Thymus (tissue), 11 donors: ENCODE measurements around the gene ABCA13. TPM values are rescaled to one million over a fixed set of nuclear protein-coding genes. Genes with fewer than 3 reads are reported as not detected.

ENCODE experiments used
- DNase-seq, 9 donors: peaks; one replicate each; pipeline ENCODE4 v3.0.0-alpha.2; 2013; ENCODE audit warnings: low spot score in 9 of 9, low read depth in 6 of 9, missing footprints in 1 of 9
- H3K27ac ChIP-seq, 2 donors: one replicate each; pipeline ENCODE4 v1.5.1; 2013; ENCODE audit warnings: control low read depth in 1 of 2, low read depth in 1 of 2, low read length in 1 of 2, mild to moderate bottlenecking in 1 of 2, moderate library complexity in 1 of 2
- H3K27me3 ChIP-seq, 2 donors: one replicate each; pipeline ENCODE4 v1.5.1; 2013; ENCODE audit warnings: low read length in 1 of 2; ENCODE audit not compliant: control insufficient read depth in 2 of 2, insufficient read depth in 1 of 2
- H3K36me3 ChIP-seq, 2 donors: one replicate each; pipeline ENCODE4 v1.5.1; 2013; ENCODE audit warnings: low read length in 1 of 2, mild to moderate bottlenecking in 1 of 2, moderate library complexity in 1 of 2; ENCODE audit not compliant: control insufficient read depth in 2 of 2, insufficient read depth in 2 of 2
- H3K4me1 ChIP-seq, 2 donors: one replicate each; pipeline ENCODE4 v1.5.1; 2013; ENCODE audit warnings: low read length in 2 of 2; ENCODE audit not compliant: control insufficient read depth in 2 of 2, insufficient read depth in 2 of 2
- H3K4me3 ChIP-seq, 2 donors: one replicate each; pipeline ENCODE4 v1.5.1; 2013; ENCODE audit warnings: low read length in 2 of 2, control low read depth in 1 of 2, mild to moderate bottlenecking in 1 of 2
- H3K9me3 ChIP-seq, 2 donors: one replicate each; pipeline ENCODE4 v1.5.1; 2013; ENCODE audit warnings: low read length in 1 of 2, mild to moderate bottlenecking in 1 of 2; ENCODE audit not compliant: control insufficient read depth in 2 of 2, insufficient read depth in 1 of 2
- WGBS: extraction: QIAGEN DNeasy Blood & Tissue Kit; methylation state at CpG from one replicate; pipeline ENCODE4 v1.1.7; 2013; 5-methylcytosine and 5-hydroxymethylcytosine counted together
- polyA plus RNA-seq: library from polyadenylated mRNA; stranded (reverse); fragments of 200-250 nt; gene quantifications from one replicate; pipeline ENCODE4 v1.2.3, GENCODE V29; 2013
- total RNA-seq: library from RNA; stranded (reverse); fragments of 120-200 nt; gene quantifications from one replicate; pipeline ENCODE4 v1.2.4, GENCODE V29; 2013
- donor health status: healthy.

Gene ABCA13
- total and polyA plus RNA-seq, 2 donors: 0.76 to 0.91 TPM

DNA sequence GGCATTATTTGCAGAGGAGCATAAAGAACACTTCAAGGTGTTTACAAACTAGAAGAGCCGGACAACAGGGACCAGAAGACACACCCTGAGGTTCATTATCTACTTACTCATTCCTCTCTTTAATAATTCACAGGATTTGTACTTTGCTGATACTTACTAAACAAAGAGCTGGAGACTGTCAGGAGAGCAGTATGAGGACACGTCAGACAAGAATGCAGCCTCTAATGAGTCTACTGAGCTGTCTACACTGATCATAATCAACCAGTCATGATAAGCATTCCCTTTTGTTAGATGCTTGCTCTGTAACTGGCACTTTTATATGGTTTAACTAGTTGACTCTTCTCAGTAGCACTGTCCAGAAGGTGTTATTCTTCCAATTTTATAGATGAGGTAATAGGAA, 509.7 kb downstream of the ABCA13 start:
- Histone ChIP-seq H3K4me1 (no peaks in the 10 kb centered on the region), H3K27ac (no peak overlapping the region), H3K27me3 (no peaks in the 10 kb centered on the region), H3K9me3 (no peaks in the 10 kb centered on the region), H3K36me3 (no peaks in the 10 kb centered on the region), H3K4me3 (no peak overlapping the region)
- no peak for DNase-seq
- WGBS: 90% methylated on average over 2 of the region's 2 CpGs

DNA sequence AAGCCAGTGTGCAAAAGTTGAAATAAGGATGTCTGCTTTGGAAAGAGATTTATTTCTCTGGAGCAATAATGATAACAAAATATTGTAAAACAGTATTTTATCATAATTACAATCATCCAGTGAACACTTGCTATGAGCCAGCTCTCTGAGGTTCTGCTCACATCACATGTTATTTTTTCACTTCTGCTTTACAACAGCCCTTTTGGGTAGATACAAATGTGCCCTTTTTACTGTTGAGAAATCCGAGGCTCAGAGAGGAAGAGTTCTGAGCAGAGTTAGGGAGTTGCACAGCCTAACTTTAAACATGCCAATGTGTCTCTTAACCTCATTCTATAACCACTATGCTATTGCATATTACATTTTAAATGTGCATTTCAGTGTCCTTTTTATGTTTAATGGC, 520.5 kb downstream of the ABCA13 start:
- H3K27ac ChIP-seq: no peak overlapping the region
- no peaks in the 10 kb centered on the region for H3K27me3 ChIP-seq
- no peaks in the 10 kb centered on the region for H3K4me1 ChIP-seq
- WGBS: 51% methylated on average over 1 of the region's 1 CpG
- no peaks in the 10 kb centered on the region for H3K36me3 ChIP-seq
- H3K9me3 ChIP-seq: no peaks in the 10 kb centered on the region
- no peak overlapping the region for H3K4me3 ChIP-seq
- no peak for DNase-seq

Other genes starting within 250 kb of the ABCA13 start
- gene PKD1L1, start 223.0 kb upstream of the ABCA13 start, total RNA-seq: 0.19 TPM
- 0.78 TPM for gene PKD1L1, start 223.0 kb upstream of the ABCA13 start, polyA plus RNA-seq
- gene HUS1, start 191.8 kb upstream of the ABCA13 start, total RNA-seq: 13.4 TPM
- 10.5 TPM for gene HUS1, start 191.8 kb upstream of the ABCA13 start, polyA plus RNA-seq
- 1.1 TPM for gene SUN3, start 142.4 kb upstream of the ABCA13 start, total RNA-seq
- 1.3 TPM for gene SUN3, start 142.4 kb upstream of the ABCA13 start, polyA plus RNA-seq
- 0.05 TPM for gene C7orf57, start 135.9 kb upstream of the ABCA13 start, total RNA-seq
- gene C7orf57, start 135.9 kb upstream of the ABCA13 start, polyA plus RNA-seq: 0.18 TPM
- 3.2 TPM for gene UPP1, start 82.2 kb upstream of the ABCA13 start, total RNA-seq
- gene UPP1, start 82.2 kb upstream of the ABCA13 start, polyA plus RNA-seq: 32.4 TPM